Right kidney (tissue), 1 donor: ENCODE results near the gene SLC25A10.

Experiments used
- DNase-seq: peaks from one replicate; pipeline ENCODE4 v3.0.0-alpha.2; 2016

Gene SLC25A10

DNA sequence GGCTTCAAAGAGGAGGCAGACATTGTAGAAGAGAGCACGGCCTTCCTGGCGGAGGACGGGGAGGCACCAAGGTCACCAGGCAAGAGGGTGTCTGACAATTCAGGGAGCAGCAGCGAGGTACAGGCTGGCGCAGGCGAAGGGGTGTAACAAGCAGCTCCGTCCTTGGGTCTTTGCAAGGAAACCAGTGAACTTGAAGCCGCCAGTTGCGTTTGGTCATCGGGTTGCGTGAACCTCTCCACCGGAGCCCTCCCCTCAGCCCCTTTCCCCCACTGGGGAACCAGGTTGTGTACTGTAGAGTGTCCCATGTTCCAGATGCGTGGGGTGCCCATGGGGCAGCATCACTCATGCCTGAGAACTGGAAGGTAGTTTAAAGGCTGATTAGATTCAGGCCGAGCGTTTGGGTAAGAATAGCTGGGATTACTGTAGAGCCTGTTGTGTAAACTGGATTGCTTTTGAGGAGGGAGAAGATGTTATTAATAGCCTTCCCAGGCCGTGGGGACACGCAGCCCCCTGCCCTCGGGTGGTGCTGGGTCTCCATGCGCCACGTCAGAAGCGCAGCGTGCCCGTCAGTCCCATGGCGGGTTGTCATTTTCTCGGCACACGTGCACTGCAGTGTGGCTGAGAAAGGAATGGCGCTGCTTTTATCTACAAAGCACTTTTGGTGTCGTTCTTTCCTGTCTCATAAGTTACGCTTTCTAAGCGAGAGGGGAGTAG, 6.4 kb upstream of the SLC25A10 start:
- no peak for DNase-seq

DNA sequence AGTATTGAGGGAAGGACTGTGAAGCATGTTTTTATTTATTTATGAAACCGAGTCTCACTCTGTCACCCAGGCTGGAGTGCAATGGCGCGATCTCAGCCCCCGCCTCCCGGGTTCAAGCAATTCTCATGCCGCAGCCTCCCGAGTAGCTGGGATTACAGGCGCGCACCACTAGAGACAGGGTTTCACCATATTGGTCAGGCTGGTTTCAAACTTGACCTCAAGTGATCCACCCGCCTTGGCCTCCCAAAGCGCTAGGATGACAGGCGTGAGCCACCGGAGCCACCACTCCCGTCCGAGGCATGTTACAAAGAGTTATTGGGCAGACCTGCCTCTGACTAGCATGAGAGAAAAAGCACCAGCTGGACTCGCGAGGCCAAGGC, 5.9 kb upstream of the SLC25A10 start:
- DNase-seq = no peak

DNA sequence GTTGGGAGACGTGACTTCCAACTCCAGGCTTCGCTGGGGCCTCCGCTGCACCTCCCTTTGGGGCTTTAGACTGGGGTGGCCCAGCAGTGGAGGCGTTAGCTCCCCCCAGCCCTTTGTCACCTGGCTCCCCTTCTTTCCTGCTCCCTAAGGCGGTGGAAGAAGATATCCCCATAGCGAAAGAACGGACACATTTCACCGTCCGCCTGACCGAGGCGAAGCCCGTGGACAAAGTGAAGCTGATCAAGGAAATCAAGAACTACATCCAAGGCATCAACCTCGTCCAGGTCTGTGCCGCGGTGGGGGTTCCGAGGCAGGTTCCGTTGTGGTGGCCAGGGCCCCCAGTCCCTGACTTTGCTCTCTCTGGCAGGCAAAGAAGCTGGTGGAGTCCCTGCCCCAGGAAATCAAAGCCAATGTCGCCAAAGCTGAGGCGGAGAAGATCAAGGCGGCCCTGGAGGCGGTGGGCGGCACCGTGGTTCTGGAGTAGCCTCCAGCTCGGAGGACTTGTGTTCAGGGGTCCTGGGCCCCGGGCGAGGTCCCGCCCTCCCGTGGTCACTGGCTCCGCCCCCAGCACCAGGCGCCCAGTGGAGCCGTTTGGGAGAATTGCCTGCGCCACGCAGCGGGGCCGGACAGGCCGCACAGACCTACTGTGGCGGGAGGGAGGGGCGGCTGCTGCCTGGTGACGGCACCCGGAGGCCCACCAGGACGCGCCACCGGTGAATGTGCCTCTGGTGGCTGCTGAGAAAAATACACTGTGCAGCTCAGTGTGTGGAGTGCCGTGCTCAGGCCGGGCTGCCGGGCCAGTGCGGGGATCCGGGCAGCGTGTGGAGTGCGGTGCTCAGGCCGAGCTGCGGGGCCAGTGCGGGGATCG, 5.1 kb upstream of the SLC25A10 start:
- no peak for DNase-seq

DNA sequence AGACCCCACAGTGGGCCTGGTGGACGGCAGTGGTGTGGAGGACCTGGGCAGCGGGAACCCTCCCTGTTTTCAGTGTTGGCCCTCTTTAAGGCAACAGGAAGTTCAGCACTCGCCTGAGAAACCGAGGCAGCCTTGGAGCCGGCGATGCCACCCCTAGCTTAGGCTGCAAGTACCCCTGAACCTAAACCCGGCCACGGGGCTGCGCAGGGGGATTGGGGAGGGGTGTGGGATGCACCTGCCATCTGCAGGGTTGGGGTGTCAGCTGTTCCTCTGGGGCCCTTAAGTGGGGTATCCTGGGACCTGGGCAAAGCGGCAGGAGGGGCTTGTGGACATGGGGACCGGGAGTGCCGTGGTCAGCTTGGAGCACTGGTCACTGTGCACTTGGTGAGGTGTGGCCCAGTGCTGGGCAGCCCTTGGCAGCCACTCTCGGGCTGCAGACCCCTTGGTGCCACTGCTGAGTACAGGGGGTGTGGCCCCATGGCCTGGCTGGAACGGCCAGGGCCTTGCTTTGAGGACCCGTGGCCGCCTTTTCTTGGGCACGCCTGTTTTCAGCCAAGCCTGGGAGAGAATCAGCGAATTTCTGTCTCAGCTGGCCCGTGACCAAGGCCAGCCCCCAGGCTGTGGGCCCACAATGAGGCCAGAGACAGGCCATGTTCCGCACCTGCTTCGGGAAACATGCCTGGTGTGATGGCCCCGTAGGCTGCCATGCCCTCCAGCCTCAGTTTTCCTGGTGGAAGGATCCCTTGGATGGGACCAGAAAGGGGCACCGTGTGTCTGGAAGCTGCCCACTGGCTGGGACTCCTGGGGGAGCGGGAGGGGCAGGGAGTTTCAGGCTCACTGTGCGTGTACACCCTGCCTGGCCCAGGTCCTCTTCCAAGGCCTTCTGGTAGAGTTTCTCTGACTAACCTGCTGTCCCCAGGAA, 4.1 kb upstream of the SLC25A10 start:
- no peak for DNase-seq

DNA sequence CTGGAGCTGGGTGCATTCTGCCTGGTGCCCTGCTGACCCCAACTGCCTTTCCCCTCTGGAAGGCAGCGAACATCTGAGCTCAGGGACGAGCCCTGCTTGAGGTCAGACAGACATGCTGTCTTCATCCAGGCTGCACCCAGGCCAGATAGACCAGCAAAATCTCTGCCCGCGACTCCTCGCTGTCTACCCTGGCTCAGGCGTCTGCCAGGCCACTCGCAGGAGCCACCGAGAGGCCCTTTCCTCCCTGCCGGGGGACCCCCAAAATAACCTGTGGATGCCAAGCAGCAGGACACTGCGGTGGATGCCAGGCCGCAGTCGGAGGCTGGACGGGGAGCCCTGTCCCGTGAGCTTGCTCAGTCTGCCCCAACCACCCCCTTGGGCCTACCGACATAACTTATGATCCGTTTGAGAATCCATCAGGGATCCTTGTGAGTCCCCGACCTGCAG, 3.3 kb upstream of the SLC25A10 start:
- no peak for DNase-seq

DNA sequence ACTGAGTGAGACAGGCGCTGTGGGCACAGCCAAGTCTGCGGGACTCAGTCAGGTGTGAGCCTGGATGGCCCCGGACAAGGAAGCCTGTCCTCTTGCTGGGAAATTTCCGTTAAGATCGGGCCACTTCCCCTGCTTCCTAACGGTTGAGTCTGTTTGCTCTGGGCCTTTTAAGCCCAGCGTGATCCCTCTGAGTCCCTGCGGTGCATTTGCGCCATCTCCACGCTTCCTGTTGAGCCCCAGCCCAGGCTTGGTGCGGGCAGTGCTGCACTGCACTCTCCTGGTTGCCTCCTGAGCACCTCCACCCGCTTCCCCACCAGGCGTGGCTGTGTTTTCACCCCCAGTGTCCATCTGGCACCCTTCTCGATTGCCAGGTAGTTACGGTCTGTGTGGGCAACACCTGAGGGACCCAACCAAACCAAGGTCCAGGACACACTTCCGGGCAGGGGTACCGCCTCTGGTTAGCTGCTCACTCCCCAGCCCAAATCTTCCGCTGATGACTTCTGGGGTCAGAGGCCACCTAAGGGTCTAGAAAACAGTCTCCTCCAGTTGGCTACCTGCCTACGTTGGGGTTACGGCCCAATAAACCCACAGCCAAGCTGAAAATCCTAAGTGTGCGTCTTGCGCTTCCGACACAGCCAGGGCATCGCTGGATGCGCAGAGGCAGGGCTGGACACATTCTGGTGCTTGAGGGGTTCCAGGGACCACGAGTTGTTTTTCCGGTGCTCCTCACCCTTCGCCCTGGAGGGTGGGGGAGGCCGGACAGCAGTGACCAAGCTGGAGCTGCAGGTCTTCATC, 1.4 kb upstream of the SLC25A10 start:
- peak; percentile 34 for DNase-seq

DNA sequence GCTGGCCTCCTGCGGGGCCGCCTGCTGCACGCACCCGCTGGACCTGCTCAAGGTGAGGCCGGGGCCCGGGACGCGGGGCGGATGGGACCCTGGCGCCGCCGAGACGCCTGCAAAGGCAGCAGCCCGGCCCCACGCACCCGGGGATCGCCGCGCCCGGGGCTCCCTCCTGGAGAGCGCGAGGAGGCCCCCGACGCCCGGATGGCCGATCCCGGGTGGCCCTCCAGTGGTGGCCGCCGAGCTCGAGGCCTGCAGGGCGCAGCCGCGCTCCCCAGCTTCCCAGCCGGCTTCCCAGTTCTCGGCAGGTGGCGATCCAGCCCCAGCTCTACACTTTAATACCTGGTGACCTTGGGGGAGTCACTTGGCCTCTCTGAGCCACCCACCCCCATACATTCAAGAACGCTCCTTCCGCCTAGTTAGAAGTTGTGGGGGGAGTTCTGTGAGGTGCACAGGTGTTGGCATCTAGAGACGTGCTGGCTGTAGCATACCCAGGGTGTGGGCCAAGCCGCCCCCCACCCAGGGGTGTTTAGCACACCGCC, 452 bp downstream of the SLC25A10 start:
- DNase-seq = peak; percentile 83

DNA sequence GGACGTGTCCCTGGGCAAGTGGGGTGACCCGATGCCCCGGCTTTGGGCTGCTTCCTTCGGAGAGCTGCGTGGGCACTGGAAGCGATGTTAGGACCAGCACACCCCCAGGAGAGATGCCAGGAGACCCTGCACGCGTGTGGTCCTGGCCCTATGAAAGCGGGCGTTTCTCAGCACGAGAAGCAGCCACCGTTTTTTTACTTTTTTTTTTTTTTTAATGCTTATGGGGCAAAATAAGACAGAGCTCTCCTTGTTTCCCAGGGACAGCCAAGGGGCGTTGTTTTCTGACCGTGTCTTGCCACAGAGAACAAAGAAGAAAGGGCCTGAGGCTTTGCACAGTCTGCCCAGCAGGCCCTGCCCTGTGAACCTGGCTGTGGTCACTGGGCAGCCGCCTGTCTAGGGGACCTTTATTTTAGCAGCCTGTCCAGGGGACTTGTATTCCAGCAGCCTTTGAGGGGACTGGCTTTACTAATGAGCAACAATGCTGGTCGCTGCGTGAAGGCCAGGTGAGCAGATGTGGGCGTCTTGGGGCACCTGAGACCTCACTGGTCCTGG, 996 bp downstream of the SLC25A10 start:
- DNase-seq = no peak

DNA sequence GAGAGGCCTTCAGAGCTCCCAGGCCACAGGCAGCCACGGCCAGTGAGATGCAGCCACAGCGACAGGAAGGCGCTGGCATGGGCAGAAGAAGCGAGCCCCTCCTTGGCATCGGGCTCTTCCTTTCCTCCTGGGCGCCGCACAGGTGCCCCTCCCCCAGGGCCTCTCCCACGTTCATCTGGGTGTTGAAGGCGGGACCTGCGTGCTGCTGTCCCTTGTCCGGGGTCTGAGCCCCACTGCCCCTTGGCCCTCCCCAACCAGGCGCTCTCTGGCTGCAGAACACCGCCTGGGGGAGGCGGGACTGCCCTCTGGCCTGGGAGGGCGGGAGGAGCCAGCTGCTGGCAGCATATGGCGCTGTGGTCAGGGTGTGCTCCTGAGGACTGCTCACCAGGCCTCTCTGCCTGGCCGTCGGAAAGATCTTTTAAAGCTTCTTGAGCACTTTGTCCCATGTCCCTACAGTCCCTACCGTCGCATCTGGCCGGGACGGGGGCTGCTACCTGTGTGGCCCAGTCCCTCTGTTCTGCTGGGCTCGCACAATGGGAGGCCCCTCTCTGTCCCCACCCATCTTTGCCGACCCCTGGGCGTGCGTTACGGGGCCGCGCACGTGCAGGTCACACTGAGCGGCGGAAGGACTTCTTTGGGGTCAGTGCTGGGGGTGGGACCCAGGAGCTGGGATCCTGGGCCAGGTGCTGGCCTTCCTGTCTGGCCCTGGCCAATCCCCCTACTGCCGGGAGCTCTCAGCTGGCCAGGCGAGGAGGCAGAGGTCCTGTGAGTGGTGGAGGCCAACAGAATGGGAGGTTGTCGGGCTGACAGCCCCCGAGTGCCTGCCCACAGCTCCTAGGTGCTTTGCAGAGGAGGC, 1.7 kb downstream of the SLC25A10 start:
- peak; percentile 63 for DNase-seq

DNA sequence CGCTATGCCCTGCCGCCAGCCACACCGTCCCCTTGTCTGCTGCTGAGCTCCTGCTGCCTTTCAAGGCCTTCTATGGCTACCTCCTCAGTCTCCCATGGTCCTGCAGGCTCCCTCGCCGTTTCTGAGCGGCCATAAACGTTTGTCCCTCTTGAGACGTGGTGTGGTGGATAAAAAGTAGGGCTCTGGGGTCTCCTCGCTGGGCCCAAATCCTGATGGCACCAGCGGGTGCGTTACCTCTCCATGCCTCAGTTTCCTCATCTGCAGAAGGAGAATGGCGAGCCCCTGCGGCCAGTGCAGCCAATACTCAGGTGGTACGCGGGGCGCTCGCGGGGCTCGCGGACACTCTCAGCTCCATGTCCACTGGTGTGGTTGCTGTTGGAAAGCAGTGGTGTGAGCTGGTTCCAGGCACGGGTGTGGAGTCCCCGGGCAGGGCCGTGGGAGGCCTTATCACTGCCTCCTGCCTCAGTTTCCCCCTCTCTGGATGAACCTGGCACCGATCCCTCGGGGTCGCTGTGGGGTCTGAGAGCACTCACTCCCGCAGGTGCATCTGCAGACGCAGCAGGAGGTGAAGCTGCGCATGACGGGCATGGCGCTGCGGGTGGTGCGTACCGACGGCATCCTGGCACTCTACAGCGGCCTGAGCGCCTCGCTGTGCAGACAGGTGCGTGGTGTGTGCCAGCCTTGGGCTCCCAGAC, 2.5 kb downstream of the SLC25A10 start:
- no peak for DNase-seq

DNA sequence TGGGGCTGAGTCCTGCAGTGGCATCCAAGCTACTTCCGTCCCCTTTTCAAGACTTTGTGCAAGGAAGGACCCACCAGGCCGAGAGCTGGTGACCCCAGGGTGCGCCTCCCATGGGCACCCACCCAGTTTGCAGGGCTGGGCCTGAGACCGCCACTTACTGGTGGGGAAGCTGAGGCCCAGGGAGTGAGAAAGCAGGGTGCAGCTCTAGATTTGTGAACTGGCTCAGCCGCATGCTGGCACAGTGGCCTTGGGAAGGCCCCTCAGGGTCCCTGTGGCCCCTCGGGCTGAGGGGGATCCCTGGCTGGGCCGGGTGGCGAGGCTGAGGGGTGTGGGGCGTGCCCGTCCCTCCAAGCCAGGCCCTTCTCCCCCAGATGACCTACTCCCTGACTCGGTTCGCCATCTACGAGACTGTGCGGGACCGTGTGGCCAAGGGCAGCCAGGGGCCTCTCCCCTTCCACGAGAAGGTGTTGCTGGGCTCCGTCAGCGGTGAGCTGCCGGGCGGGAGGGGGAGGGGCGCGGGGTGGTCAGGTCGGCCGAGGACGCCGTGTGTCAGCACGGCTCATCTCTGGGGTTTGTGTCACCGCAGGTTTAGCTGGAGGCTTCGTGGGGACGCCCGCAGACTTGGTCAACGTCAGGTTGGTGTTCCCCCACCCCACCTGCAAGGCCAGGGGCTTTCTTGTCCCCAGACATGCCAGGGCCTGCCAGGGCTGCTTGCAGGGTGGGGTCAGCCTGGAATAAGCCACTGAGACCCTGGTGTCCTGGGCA, 3.2 kb downstream of the SLC25A10 start:
- DNase-seq = no peak

DNA sequence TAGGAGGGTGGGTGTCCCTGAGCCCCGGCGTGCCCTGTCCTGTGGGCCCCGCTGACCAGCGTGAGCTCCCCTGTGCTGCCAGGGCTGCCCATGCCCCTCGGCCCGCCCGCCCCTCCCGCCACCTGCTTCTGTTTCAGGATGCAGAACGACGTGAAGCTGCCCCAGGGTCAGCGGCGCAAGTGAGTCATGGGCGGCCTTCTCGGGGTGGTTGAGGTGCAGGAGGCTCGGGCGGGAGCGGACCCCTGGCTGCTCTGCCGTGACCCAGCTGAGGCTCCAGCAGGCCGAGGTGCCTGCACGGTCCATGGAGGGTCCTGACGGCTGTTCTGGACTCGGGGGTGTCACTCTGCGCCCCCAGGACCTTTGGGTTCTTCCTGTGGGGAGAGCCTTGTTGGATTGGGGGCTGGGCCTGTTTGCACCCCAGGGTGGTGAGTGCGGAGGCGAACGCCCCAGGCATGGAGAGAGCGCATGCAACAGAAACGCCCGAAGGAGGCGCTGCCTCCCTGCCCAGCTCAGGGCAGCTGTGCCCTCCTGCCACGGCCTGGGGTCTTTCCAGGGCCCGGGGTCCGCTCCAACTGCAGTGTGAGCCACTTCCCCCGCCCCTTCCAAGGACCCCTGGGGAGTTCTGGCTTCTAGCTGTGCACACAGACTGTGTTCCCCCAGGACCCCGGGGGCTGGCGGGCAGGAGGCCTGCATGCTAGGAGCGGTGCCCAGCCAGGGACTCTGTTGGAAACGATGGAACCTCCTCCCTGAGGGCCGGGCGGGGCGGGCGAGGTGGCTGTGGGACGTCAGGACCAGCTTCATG, 4.0 kb downstream of the SLC25A10 start:
- no peak for DNase-seq

DNA sequence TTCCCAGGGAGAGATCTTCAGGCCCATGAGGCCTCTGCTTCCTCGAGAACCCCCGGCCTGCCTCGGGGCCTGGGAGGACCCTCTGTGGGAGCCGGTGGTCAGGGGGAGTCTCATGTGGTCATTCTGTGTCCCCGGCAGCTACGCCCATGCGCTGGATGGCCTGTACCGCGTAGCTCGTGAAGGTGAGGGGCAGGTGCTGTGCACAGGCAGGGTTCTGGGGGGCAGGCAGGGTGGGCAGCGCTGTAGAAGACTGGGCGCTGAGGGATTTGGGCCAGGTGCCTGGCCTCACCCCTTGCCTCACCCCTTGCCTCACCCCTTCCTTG, 4.6 kb downstream of the SLC25A10 start:
- no peak for DNase-seq

DNA sequence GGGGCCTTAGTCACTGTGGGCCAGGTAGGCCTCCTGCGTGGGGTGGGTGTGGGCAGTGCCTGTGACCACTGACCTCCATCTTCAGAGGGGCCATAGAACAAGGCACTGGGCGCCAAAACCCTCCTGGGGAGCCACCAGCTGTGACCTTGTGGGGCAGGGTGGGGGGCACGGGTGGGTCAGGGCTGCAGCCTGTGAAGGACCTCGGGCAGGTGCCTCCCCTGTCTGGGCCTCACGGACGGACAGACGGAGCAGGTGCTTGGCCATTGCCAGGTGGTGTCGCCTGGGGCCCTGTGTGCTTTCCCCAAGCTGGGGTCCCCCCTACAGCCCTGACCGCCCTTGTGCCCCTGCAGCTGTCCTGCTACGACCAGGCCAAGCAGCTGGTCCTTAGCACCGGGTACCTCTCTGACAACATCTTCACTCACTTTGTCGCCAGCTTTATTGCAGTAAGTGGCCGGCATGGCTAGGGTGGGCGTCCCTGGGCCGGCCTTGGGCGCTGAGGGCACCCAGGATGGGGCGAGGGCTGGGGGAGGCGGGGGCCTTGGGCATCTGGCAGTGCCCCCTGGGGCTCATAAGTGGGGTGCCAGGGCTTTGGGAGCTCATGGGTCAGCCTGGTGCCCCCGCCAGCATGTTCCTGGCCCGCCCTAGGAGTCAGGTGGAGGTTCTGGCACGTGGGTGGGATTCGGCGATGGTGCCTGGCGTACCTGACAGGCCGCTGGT, 5.1 kb downstream of the SLC25A10 start:
- no peak for DNase-seq

DNA sequence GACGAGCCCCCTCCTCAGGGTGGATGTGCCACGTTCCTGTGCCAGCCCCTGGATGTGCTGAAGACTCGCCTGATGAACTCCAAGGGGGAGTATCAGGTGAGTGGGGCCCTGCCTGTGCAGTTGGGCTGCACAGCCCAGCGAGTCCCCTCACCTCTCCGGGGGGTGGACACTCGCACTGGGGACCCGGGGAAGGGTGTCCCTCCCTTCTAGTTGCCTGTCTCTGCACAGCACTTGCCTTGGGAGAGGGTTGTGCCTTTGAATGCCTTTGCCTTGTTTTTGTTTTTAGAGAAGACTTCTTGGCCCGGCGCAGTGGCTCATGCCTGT, 5.6 kb downstream of the SLC25A10 start:
- DNase-seq = no peak

DNA sequence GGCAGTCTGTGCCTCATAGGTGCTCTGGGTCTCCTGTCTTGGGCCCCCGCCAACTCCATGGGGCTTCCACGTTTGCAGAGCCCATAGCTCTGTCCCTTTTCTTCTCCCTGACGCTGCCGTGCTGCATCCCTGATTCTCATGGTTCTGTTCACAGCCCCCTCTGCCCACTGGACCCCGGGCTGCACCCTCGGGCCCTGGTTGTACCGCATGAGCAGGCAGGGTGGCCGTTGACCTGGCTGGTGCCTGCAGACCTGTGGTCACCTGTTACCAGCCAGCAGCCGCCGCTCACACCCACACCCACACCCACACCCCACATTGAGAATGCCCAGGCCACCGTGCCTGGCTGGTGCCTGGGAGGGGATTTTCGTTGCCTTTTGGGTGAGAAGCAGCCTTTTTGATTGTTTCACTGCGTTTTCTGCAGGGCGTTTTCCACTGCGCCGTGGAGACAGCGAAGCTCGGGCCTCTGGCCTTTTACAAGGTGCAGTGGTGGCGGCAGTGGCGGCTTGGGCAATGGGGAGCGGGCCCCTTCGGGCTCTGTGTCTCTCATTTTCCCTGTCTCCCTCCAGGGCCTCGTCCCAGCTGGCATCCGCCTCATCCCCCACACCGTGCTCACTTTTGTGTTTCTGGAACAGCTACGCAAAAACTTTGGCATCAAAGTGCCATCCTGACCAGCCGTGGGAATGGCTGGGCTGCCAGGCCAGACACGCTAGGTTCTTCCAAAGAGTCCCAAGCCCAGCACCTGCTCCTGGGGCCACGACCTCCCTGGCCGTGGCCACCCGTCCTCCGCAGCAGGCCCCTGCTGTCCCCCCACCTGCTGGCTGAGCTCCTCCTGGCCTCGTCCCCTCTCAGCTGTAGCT, 7.6 kb downstream of the SLC25A10 start:
- DNase-seq = no peak
